Measurements from ENCODE around the gene ITGAX.

Gene ITGAX

DNA sequence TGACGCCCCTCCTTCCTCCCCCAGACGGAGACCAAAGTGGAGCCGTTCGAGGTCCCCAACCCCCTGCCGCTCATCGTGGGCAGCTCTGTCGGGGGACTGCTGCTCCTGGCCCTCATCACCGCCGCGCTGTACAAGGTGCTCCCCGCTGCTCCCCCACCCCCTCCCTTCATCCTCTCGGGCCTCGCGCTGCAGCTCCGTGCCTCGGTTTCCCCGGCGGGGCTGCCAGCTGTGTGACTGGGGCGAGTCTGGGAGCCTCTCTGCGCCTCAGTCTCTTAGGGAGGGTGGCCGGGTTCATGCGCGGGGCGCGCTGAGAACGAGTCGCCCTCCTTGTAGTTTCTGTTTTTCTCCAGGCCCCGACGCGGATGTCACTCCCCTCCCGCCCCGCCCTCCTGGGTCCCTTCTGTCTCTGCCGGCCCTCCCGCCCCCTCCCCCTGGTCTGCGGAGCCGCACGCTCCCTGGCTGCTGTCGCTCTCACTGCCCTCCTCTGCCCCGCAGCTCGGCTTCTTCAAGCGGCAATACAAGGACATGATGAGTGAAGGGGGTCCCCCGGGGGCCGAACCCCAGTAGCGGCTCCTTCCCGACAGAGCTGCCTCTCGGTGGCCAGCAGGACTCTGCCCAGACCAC, 23.7 kb upstream of the ITGAX start:
- DNase-seq = no peak

GRCh38 chr16:31331807-31332301, 23.1 kb upstream of the ITGAX start:
- Histone ChIP-seq H3K9ac (ENCODE audit: low read length) (no peak overlapping the region), H3K4me3 (ENCODE audit: low read length) (no peak overlapping the region), H3K27me3 (ENCODE audit: insufficient read depth, low read length, poor library complexity) (peaks cover 4% of the 10 kb centered on the region), H2BK5ac (ENCODE audit: low read length) (no peak overlapping the region), H3K4me1 (ENCODE audit: control insufficient read depth, low read depth, low read length) (peaks cover 2% of the 10 kb centered on the region), H3K23ac (ENCODE audit: low read length) (no peak overlapping the region), H3K4me2 (ENCODE audit: low read length) (no peak overlapping the region), H4K5ac (ENCODE audit: low read length) (no peak overlapping the region), H3K27ac (ENCODE audit: low read depth, low read length) (no peak overlapping the region), H3K79me2 (ENCODE audit: control insufficient read depth, insufficient read depth, low read length) (no peaks in the 10 kb centered on the region), H2BK120ac (ENCODE audit: low read depth, low read length) (no peak overlapping the region), H2BK15ac (replicated peaks; ENCODE audit: low read depth) (no peak overlapping the region), H3K56ac (ENCODE audit: low read length) (no peak overlapping the region), H2AK5ac (ENCODE audit: low read length) (no peak overlapping the region), H3K79me1 (ENCODE audit: low read length) (no peaks in the 10 kb centered on the region), H3K18ac (ENCODE audit: low read length) (no peak overlapping the region), H3K4ac (ENCODE audit: low read depth, low read length) (no peak overlapping the region), H3K36me3 (ENCODE audit: control insufficient read depth, insufficient read depth, low read length) (no peaks in the 10 kb centered on the region), H4K8ac (ENCODE audit: low read depth, low read length) (no peak overlapping the region)
- no CpG with 5 or more reads among the region's 23 CpGs for WGBS (ENCODE audit: extremely low coverage, insufficient coverage, low lambda C conversion rate)
- no peak for DNase-seq

More for the DNA sequence above, 23.7 kb upstream of the ITGAX start:
- Histone ChIP-seq H2BK5ac (ENCODE audit: low read length) (no peak overlapping the region), H2BK120ac (ENCODE audit: low read depth, low read length) (no peak overlapping the region), H4K8ac (ENCODE audit: low read depth, low read length) (no peak overlapping the region), H2BK15ac (replicated peaks; ENCODE audit: low read depth) (no peak overlapping the region), H3K18ac (ENCODE audit: low read length) (no peak overlapping the region), H2AK5ac (ENCODE audit: low read length) (no peak overlapping the region), H3K4me2 (ENCODE audit: low read length) (no peak overlapping the region), H3K27ac (ENCODE audit: low read depth, low read length) (no peak overlapping the region), H3K9ac (ENCODE audit: low read length) (no peak overlapping the region), H3K56ac (ENCODE audit: low read length) (no peak overlapping the region), H3K36me3 (ENCODE audit: control insufficient read depth, insufficient read depth, low read length) (no peaks in the 10 kb centered on the region), H3K79me2 (ENCODE audit: control insufficient read depth, insufficient read depth, low read length) (no peaks in the 10 kb centered on the region), H3K23ac (ENCODE audit: low read length) (no peak overlapping the region), H3K4ac (ENCODE audit: low read depth, low read length) (no peak overlapping the region), H3K4me3 (ENCODE audit: low read length) (no peak overlapping the region), H3K27me3 (ENCODE audit: insufficient read depth, low read length, poor library complexity) (peaks cover 4% of the 10 kb centered on the region), H3K79me1 (ENCODE audit: low read length) (no peaks in the 10 kb centered on the region), H3K4me1 (ENCODE audit: control insufficient read depth, low read depth, low read length) (peaks cover 2% of the 10 kb centered on the region), H4K5ac (ENCODE audit: low read length) (no peak overlapping the region)
- no CpG with 5 or more reads among the region's 46 CpGs for WGBS (ENCODE audit: extremely low coverage, insufficient coverage, low lambda C conversion rate)

DNA sequence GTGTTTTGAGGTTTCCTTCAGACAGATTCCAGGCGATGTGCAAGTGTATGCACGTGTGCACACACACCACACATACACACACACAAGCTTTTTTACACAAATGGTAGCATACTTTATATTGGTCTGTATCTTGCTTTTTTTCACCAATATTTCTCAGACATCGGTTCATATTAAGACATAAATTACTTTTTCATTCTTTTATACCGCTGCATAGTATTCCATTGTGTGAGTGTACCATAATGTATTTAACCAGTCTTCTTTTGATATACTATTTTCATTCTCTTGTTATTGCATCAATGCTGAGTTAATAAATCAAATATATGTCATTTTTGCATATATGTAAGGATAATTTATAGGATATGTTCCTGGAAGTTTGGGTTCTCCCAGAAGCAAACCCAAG, 22.4 kb upstream of the ITGAX start:
- no peak overlapping the region for H3K4me2 ChIP-seq (ENCODE audit: low read length)
- no peak overlapping the region for H2AK5ac ChIP-seq (ENCODE audit: low read length)
- H3K4me1 ChIP-seq (ENCODE audit: control insufficient read depth, low read depth, low read length) = peaks cover 2% of the 10 kb centered on the region
- H3K4me3 ChIP-seq (ENCODE audit: low read length) = no peak overlapping the region
- no peak overlapping the region for H4K8ac ChIP-seq (ENCODE audit: low read depth, low read length)
- H3K56ac ChIP-seq (ENCODE audit: low read length) = no peak overlapping the region
- H2BK5ac ChIP-seq (ENCODE audit: low read length) = no peak overlapping the region
- no peaks in the 10 kb centered on the region for H3K79me1 ChIP-seq (ENCODE audit: low read length)
- no peak overlapping the region for H3K18ac ChIP-seq (ENCODE audit: low read length)
- H3K4ac ChIP-seq (ENCODE audit: low read depth, low read length) = no peak overlapping the region
- H4K5ac ChIP-seq (ENCODE audit: low read length) = no peak overlapping the region
- H3K27ac ChIP-seq (ENCODE audit: low read depth, low read length) = no peak overlapping the region
- no peak overlapping the region for H2BK15ac ChIP-seq (replicated peaks; ENCODE audit: low read depth)
- no peak for DNase-seq
- no peak overlapping the region for H3K23ac ChIP-seq (ENCODE audit: low read length)
- no CpG with 5 or more reads among the region's 4 CpGs for WGBS (ENCODE audit: extremely low coverage, insufficient coverage, low lambda C conversion rate)
- no peaks in the 10 kb centered on the region for H3K79me2 ChIP-seq (ENCODE audit: control insufficient read depth, insufficient read depth, low read length)
- H3K9ac ChIP-seq (ENCODE audit: low read length) = no peak overlapping the region
- peaks cover 4% of the 10 kb centered on the region for H3K27me3 ChIP-seq (ENCODE audit: insufficient read depth, low read length, poor library complexity)
- no peak overlapping the region for H2BK120ac ChIP-seq (ENCODE audit: low read depth, low read length)
- H3K36me3 ChIP-seq (ENCODE audit: control insufficient read depth, insufficient read depth, low read length) = no peaks in the 10 kb centered on the region

DNA sequence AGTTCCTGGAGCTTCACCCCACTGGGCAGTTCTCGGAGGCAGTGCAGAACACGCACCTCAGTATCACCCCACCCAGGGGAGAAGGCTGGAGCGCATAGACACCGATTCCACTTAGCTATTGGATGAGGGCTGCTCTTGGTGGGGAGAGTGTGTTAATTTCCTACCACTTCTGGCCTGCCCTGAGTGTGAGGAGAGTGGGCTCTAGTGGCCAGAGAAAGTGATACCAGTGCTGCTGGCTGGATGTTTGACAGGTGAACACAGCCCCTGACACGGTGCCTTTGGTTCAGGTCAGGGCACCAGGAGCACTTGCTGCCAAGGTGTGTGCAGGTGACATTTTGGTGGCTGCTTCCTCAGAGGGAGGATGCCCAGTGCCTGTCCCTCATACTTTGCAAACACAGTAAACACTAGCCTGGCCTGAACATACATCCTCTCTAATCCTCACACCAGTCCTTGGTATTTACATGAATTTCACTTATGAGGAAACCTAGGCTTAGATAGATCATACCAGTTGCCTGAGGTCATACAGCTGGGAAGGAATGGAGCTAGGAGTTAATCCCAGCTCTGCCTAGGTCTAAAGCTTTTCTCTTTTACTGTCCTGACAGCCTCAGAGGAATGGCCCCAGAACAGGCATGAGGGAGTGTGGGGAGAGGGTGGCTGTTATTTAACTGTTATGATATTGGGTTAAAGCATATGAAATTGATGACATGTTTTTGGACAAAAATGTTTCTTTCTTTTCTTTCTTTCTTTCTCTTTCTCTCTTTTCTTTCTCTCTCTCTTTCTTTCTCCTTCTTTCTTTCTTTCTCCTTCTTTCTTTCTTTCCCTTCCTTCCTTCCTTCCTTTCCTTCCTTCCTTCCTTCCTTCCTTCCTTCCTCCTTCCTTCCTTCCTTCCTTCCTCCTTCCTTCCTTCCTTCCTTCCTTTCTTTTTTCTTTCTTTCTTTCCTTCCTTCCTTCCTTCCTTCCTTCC, 21.0 kb upstream of the ITGAX start:
- no peak overlapping the region for H4K8ac ChIP-seq (ENCODE audit: low read depth, low read length)
- H3K27ac ChIP-seq (ENCODE audit: low read depth, low read length) = no peak overlapping the region
- H4K5ac ChIP-seq (ENCODE audit: low read length) = no peak overlapping the region
- no peaks in the 10 kb centered on the region for H3K79me1 ChIP-seq (ENCODE audit: low read length)
- H2BK5ac ChIP-seq (ENCODE audit: low read length) = no peak overlapping the region
- no peak overlapping the region for H3K9ac ChIP-seq (ENCODE audit: low read length)
- no peak overlapping the region for H3K18ac ChIP-seq (ENCODE audit: low read length)
- no peak overlapping the region for H3K23ac ChIP-seq (ENCODE audit: low read length)
- peak; percentile 76 for DNase-seq
- no peak overlapping the region for H2BK120ac ChIP-seq (ENCODE audit: low read depth, low read length)
- no peak overlapping the region for H3K4me3 ChIP-seq (ENCODE audit: low read length)
- H3K4me2 ChIP-seq (ENCODE audit: low read length) = no peak overlapping the region
- H3K27me3 ChIP-seq (ENCODE audit: insufficient read depth, low read length, poor library complexity) = peaks cover 4% of the 10 kb centered on the region
- no peaks in the 10 kb centered on the region for H3K36me3 ChIP-seq (ENCODE audit: control insufficient read depth, insufficient read depth, low read length)
- no peak overlapping the region for H2BK15ac ChIP-seq (replicated peaks; ENCODE audit: low read depth)
- no peaks in the 10 kb centered on the region for H3K79me2 ChIP-seq (ENCODE audit: control insufficient read depth, insufficient read depth, low read length)
- H3K4ac ChIP-seq (ENCODE audit: low read depth, low read length) = no peak overlapping the region
- no CpG with 5 or more reads among the region's 5 CpGs for WGBS (ENCODE audit: extremely low coverage, insufficient coverage, low lambda C conversion rate)
- H3K56ac ChIP-seq (ENCODE audit: low read length) = no peak overlapping the region
- H2AK5ac ChIP-seq (ENCODE audit: low read length) = no peak overlapping the region
- H3K4me1 ChIP-seq (ENCODE audit: control insufficient read depth, low read depth, low read length) = no peaks in the 10 kb centered on the region

- Histone ChIP-seq H4K5ac (ENCODE audit: low read length) (no peak overlapping the region), H2BK5ac (ENCODE audit: low read length) (no peak overlapping the region), H3K4me1 (ENCODE audit: control insufficient read depth, low read depth, low read length) (no peaks in the 10 kb centered on the region), H3K4ac (ENCODE audit: low read depth, low read length) (no peak overlapping the region), H3K27ac (ENCODE audit: low read depth, low read length) (no peak overlapping the region), H3K18ac (ENCODE audit: low read length) (no peak overlapping the region), H3K27me3 (ENCODE audit: insufficient read depth, low read length, poor library complexity) (peaks cover 4% of the 10 kb centered on the region), H3K56ac (ENCODE audit: low read length) (no peak overlapping the region), H3K9ac (ENCODE audit: low read length) (no peak overlapping the region), H3K4me2 (ENCODE audit: low read length) (no peak overlapping the region), H3K79me2 (ENCODE audit: control insufficient read depth, insufficient read depth, low read length) (no peaks in the 10 kb centered on the region), H3K23ac (ENCODE audit: low read length) (no peak overlapping the region), H2BK15ac (replicated peaks; ENCODE audit: low read depth) (no peak overlapping the region), H4K8ac (ENCODE audit: low read depth, low read length) (no peak overlapping the region), H3K4me3 (ENCODE audit: low read length) (no peak overlapping the region), H3K36me3 (ENCODE audit: control insufficient read depth, insufficient read depth, low read length) (no peaks in the 10 kb centered on the region), H2AK5ac (ENCODE audit: low read length) (no peak overlapping the region), H3K79me1 (ENCODE audit: low read length) (no peaks in the 10 kb centered on the region), H2BK120ac (ENCODE audit: low read depth, low read length) (no peak overlapping the region)
- no CpG with 5 or more reads among the region's 1 CpG for WGBS (ENCODE audit: extremely low coverage, insufficient coverage, low lambda C conversion rate)
- no peak for DNase-seq
These were observed 20.0 kb upstream of the ITGAX start for GRCh38 chr16:31334934-31335333.
